B cell (primary cell): ENCODE measurements around the gene CBR4. TPM values are rescaled to one million over a fixed set of nuclear protein-coding genes. Genes with fewer than 3 reads are reported as not detected.

Experiments used
- ATAC-seq: fragments of 200-7000 bp; cut with Tn5 transposase; one replicate; pipeline ENCODE4 v1.10.0; 2021; ENCODE audit warnings: low read depth, mild to moderate bottlenecking, moderate number of reproducible peaks, moderate library complexity
- CTCF ChIA-PET: fragments of 350-600 bp; sonication (Branson Sonifier 250); formaldehyde crosslinking; loops from one replicate; lab custom pipeline; 2021; ENCODE audit warnings: antibody characterized with exemption, inconsistent platforms; lab: Charles Lee
- POLR2A ChIA-PET: fragments of 350-600 bp; sonication (Branson Sonifier 250); formaldehyde crosslinking; loops from one replicate; lab custom pipeline; 2021; ENCODE audit warnings: antibody characterized with exemption; lab: Charles Lee
- DNase-seq: peaks from one replicate; pipeline ENCODE4 v3.0.0; 2013
- H2AFZ ChIP-seq: 2 replicates; pipeline ENCODE4 v1.6.1; 2012; ENCODE audit warnings: mild to moderate bottlenecking, low read depth, low read length; ENCODE audit not compliant: insufficient read depth, poor library complexity, severe bottlenecking
- H3K27ac ChIP-seq, 2 donors: 1 replicate in 1 of 2; 2 replicates in 1 of 2; pipeline ENCODE4 v1.5.1; 2012 to 2013; ENCODE audit warnings: low read length in 2 of 2, mild to moderate bottlenecking in 2 of 2, moderate library complexity in 1 of 2
- H3K27me3 ChIP-seq, 4 experiments: fragments of 200-600 bp in 1 of 4; sonication (generic) in 1 of 4; replicated peaks in 1 of 4; 1 replicate in 2 of 4; 2 replicates in 2 of 4; pipeline versions ENCODE4 v1.6.1 to v1.7.0; 2013 to 2016; ENCODE audit warnings: low read length in 3 of 4, mild to moderate bottlenecking in 2 of 4, mixed read lengths in 1 of 4, moderate library complexity in 1 of 4; ENCODE audit not compliant: insufficient read depth in 4 of 4, control insufficient read depth in 3 of 4; ENCODE audit errors: control extremely low read depth in 1 of 4
- H3K36me3 ChIP-seq, 2 experiments: replicated peaks in 1 of 2; 1 replicate in 1 of 2; 2 replicates in 1 of 2; pipeline versions ENCODE4 v1.6.1 to v1.7.1; 2013; ENCODE audit warnings: low read length in 1 of 2; ENCODE audit not compliant: insufficient read depth in 2 of 2, control insufficient read depth in 1 of 2; ENCODE audit errors: control extremely low read depth in 1 of 2, extremely low read depth in 1 of 2
- H3K4me1 ChIP-seq, 2 donors: fragments of 200-600 bp in 1 of 2; sonication (generic) in 1 of 2; 1 replicate in 1 of 2; 2 replicates in 1 of 2; pipeline versions ENCODE4 v1.5.1 to v1.6.1; 2013 to 2017; ENCODE audit warnings: low read length in 2 of 2; ENCODE audit not compliant: control insufficient read depth in 2 of 2, insufficient read depth in 2 of 2
- H3K4me2 ChIP-seq: replicated peaks from 2 replicates; pipeline ENCODE3; 2012; ENCODE audit warnings: mild to moderate bottlenecking, low read depth, low read length; ENCODE audit not compliant: poor library complexity, severe bottlenecking
- H3K4me3 ChIP-seq, 5 experiments: fragments of 200-600 bp in 1 of 5; sonication (generic) in 1 of 5; 1 replicate in 3 of 5; 2 replicates in 2 of 5; pipeline versions ENCODE4 v1.5.1 to v1.7.0; 2011 to 2016; ENCODE audit warnings: low read length in 4 of 5, mild to moderate bottlenecking in 4 of 5, low read depth in 2 of 5, control low read depth in 1 of 5, moderate library complexity in 1 of 5; ENCODE audit not compliant: insufficient read depth in 1 of 5; ENCODE audit errors: control extremely low read depth in 1 of 5, extremely low read depth in 1 of 5
- H3K79me2 ChIP-seq: fragments of 200-600 bp; sonication (generic); one replicate; pipeline ENCODE4 v1.6.0; 2016; ENCODE audit warnings: low read length; ENCODE audit not compliant: control insufficient read depth, insufficient read depth
- H3K9ac ChIP-seq: fragments of 200-600 bp; sonication (generic); 2 replicates; pipeline ENCODE4 v1.6.1; 2017; ENCODE audit warnings: mild to moderate bottlenecking, low read length, moderate library complexity
- H3K9me3 ChIP-seq, 3 donors: one replicate each; pipeline versions ENCODE4 v1.6.1 to v1.7.1; 2013; ENCODE audit warnings: low read length in 2 of 3; ENCODE audit not compliant: control insufficient read depth in 2 of 3, insufficient read depth in 1 of 3; ENCODE audit errors: control extremely low read depth in 1 of 3
- H4K20me1 ChIP-seq: 2 replicates; pipeline ENCODE4 v1.6.0; 2012; ENCODE audit warnings: mild to moderate bottlenecking, low read length; ENCODE audit not compliant: insufficient read depth, control insufficient read depth, poor library complexity, severe bottlenecking
- H3K27ac Mint-ChIP-seq: one replicate; pipeline ENCODE4 v1.8.0; 2021; ENCODE audit warnings: mixed read lengths
- H3K27me3 Mint-ChIP-seq: one replicate; pipeline ENCODE4 v1.8.0; 2021; ENCODE audit warnings: mixed read lengths
- H3K4me1 Mint-ChIP-seq: one replicate; pipeline ENCODE4 v1.8.0; 2021; ENCODE audit warnings: mixed read lengths
- H3K4me3 Mint-ChIP-seq: one replicate; pipeline ENCODE4 v1.8.0; 2021; ENCODE audit warnings: mixed read lengths
- H3K9me3 Mint-ChIP-seq: one replicate; pipeline ENCODE4 v1.8.0; 2022; ENCODE audit warnings: mixed read lengths; ENCODE audit not compliant: insufficient read depth
- CTCF ChIP-seq: fragments of 200-600 bp; IDR thresholded peaks from one replicate; pipeline ENCODE4 v1.8.0; 2022; ENCODE audit warnings: antibody characterized with exemption, mild to moderate bottlenecking
- EZH2 ChIP-seq: IDR thresholded peaks from 2 replicates; pipeline ENCODE4 v1.6.1; 2012; ENCODE audit warnings: borderline replicate concordance, low read depth, mild to moderate bottlenecking, moderate library complexity, low read length; ENCODE audit not compliant: insufficient read depth, poor library complexity, severe bottlenecking
- WGBS: methylation state at CpG from one replicate; pipeline ENCODE4 v1.1.5; 2013; ENCODE audit warnings: missing lambda C conversion rate; ENCODE audit not compliant: insufficient coverage; 5-methylcytosine and 5-hydroxymethylcytosine counted together
- intact Hi-C: fragments of 100-400 bp; cut with micrococcal nuclease; formaldehyde crosslinking; loops from one replicate; pipeline ENCODE4 v1.10.0; 2022
- polyA plus RNA-seq: library from polyadenylated mRNA; depleted of rRNA; stranded (reverse); fragments of >200 nt; gene quantifications from 2 replicates; pipeline ENCODE4 v1.2.3, GENCODE V29; 2012
- total RNA-seq, 2 donors: library from RNA; stranded (reverse); fragments of 120-200 nt in 1 of 2; gene quantifications; 1 replicate in 1 of 2; 2 replicates in 1 of 2; pipeline versions ENCODE4 v1.2.3 to v1.2.4, GENCODE V29; 2013 to 2022

CBR4 gene
- total and polyA plus RNA-seq, 2 donors (not counting 1 experiment from before 2014, with no cell fraction given), result 7.9 to 32.1 TPM

DNA sequence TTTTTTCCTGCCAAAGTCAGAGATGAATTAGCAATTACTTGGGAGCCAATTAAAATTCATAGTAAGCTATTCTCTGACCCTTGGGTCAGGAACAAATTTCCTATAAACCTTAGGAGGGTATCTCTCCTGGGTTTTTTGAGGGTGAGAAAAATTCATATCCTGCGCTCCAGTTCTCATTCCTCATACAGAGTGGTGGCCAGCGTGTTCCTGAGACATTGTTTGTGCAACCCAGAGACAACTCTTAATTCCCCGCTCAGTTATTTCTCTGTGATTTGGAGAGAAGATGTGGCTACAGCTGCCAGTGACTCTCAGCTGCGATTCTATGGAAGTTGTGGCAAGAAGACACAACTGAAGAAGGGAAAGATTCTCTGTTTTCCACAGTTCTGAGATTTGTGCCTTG, 37.9 kb upstream of the CBR4 start:
- no peak overlapping the region for H3K9ac ChIP-seq
- H3K27me3 ChIP-seq, result no peaks in the 10 kb centered on the region

More for the DNA sequence above, 37.9 kb upstream of the CBR4 start:
- POLR2A ChIA-PET, result no interaction called here
- intact Hi-C loops, result no loop called here
- H3K4me1 ChIP-seq, result no peaks in the 10 kb centered on the region
- H3K27ac ChIP-seq, result no peak overlapping the region
- no peaks in the 10 kb centered on the region for H3K9me3 ChIP-seq
- CTCF ChIA-PET, result no interaction called here
- ATAC-seq, result no peak
- H3K4me2 ChIP-seq, result no peak overlapping the region
- TF ChIP-seq EZH2, result no peak
- TF ChIP-seq CTCF, result no peak
- H4K20me1 ChIP-seq, result no peaks in the 10 kb centered on the region
- DNase-seq, result no peak
- Mint-ChIP-seq H3K4me3 (no peak overlapping the region), H3K27ac (no peak overlapping the region), H3K4me1 (no peaks in the 10 kb centered on the region), H3K27me3 (peaks cover 11% of the 10 kb centered on the region), H3K9me3 (no peaks in the 10 kb centered on the region)
- no peaks in the 10 kb centered on the region for H3K36me3 ChIP-seq
- WGBS, result 93% methylated on average over 3 of the region's 4 CpGs
- no peak overlapping the region for H3K4me3 ChIP-seq
- H2AFZ ChIP-seq, result no peak overlapping the region
- no peaks in the 10 kb centered on the region for H3K79me2 ChIP-seq
